Measurements from ENCODE around the gene RPL10A.

The RPL10A gene

DNA sequence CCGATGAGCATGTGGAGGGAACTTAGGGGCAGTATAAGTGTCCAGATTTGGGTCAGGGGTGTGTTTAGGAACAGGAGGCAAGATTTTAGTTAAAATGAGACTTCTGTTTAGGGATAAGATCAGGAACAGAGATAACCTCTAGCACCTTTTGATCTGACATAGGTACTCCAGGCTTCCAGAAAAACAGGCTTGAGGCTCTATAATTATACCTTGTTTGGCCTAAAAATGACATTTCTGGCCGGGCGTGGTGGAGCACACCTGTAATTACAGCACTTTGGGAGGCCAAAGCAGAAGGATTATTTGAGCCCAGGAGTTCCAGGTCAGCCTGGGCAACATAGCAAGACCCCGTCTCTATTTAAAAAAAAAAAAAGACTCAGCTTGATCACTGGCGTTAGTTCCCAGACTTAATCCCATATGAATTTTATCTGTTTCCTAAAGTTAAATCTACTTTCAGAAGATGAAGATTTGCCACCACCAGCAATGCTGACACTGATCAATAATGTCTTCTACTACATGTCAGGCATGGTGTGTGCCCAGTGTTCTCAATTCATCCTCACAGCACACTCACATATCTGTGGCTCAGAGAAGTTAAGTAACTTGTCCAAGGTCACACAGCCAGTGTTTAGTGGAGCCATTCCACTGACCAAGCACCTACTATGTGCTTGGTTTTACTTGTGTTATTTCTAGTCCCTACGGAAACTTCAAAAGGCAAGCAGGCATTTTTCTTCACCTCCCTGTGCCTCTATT is 50.5 kb downstream of the RPL10A start:
- ChIA-PET CTCF (interaction anchor here (1.0 to 9.3 kb wide), 4 partner anchors 10 to 219 kb away, joined by 3 to 180 read pairs (median 22); partner anchors contain the start of gene ARMC12), POLR2A (no interaction called here)
- no peak overlapping the region for H3K4me3 ChIP-seq (ENCODE audit: low read depth, low read length)
- no peak for DNase-seq (ENCODE audit: low read depth, low spot score)
- TF ChIP-seq, protein P1, sequence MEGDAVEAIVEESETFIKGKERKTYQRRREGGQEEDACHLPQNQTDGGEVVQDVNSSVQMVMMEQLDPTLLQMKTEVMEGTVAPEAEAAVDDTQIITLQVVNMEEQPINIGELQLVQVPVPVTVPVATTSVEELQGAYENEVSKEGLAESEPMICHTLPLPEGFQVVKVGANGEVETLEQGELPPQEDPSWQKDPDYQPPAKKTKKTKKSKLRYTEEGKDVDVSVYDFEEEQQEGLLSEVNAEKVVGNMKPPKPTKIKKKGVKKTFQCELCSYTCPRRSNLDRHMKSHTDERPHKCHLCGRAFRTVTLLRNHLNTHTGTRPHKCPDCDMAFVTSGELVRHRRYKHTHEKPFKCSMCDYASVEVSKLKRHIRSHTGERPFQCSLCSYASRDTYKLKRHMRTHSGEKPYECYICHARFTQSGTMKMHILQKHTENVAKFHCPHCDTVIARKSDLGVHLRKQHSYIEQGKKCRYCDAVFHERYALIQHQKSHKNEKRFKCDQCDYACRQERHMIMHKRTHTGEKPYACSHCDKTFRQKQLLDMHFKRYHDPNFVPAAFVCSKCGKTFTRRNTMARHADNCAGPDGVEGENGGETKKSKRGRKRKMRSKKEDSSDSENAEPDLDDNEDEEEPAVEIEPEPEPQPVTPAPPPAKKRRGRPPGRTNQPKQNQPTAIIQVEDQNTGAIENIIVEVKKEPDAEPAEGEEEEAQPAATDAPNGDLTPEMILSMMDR (IDR thresholded peaks at IDR 0.05; ENCODE audit: insufficient read depth, low read length, missing control alignments) = no peak

DNA sequence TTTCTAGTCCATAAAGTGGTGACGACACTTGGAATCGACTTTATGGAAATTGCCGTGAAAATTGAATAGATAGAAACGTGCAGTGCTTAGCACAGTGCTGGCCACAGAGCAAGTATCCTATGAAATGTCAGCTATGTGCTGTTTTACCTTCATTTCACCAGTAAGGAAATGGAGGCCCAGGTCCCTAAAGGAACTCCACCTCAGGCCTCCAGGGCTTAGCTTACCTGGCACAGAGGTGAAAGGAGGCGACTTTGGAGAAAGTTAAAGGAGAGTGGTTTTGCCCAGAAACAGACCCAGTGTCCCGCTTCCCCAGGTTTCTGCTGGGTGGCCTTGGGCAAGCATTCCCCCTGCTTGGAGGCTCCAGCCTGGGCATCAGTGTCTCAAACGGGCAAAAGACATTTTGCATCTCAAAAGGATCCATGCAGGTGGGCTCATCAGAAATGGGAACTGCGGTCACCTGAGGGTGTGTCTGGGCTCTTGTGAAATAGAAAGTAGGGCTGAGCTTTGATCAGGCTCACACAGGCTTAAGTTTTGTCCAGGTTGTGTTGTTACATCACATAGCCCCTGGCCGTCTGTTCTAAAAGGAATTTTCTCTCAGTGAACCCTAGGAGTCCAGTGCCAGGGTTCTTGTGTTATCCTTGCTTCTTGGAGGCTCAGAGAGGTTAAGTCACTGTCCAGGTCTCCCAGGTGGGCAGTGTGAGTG is 51.3 kb downstream of the RPL10A start:
- POLR2A ChIA-PET = no interaction called here
- CTCF ChIA-PET = interaction anchor here (1.0 to 9.3 kb wide), 5 partner anchors 10 to 218 kb away, joined by 3 to 180 read pairs (median 3); partner anchors contain the start of gene ARMC12
- no peak overlapping the region for H3K4me3 ChIP-seq (ENCODE audit: low read depth, low read length)
- TF ChIP-seq, protein P1 (IDR thresholded peaks at IDR 0.05; ENCODE audit: insufficient read depth, low read length, missing control alignments) = no peak
- no peak for DNase-seq (ENCODE audit: low read depth, low spot score)

All from AG04449 (cell line).